Left ventricle myocardium inferior (tissue), 1 donor: ENCODE results near the gene CYBB. TPM values are rescaled to one million over a fixed set of nuclear protein-coding genes. Genes with fewer than 3 reads are reported as not detected.

Source experiments
- DNase-seq: peaks from one replicate; pipeline ENCODE4 v3.0.0-alpha.2; 2020
- H3K27ac ChIP-seq: fragments of 200-600 bp; replicated peaks from 2 replicates; pipeline ENCODE4 v1.8.0; 2021
- H3K27me3 ChIP-seq: fragments of 200-600 bp; 2 replicates; pipeline ENCODE4 v1.8.0; 2021; ENCODE audit warnings: low read depth
- H3K36me3 ChIP-seq: fragments of 200-600 bp; 2 replicates; pipeline ENCODE4 v1.8.0; 2021
- H3K4me1 ChIP-seq: fragments of 200-600 bp; 2 replicates; pipeline ENCODE4 v1.8.0; 2021
- H3K4me3 ChIP-seq: fragments of 200-600 bp; 2 replicates; pipeline ENCODE4 v1.8.0; 2021; ENCODE audit warnings: mild to moderate bottlenecking, moderate library complexity
- H3K9me3 ChIP-seq: fragments of 200-600 bp; replicated peaks from 2 replicates; pipeline ENCODE4 v1.8.0; 2021
- CTCF ChIP-seq: fragments of 200-600 bp; IDR thresholded peaks from 2 replicates; pipeline ENCODE4 v1.8.0; 2021; ENCODE audit warnings: antibody characterized with exemption, mild to moderate bottlenecking, borderline replicate concordance
- intact Hi-C: fragments of 100-400 bp; cut with micrococcal nuclease; formaldehyde crosslinking; loops from one replicate; pipeline ENCODE4 v1.11.0; 2022
- total RNA-seq: library from RNA; stranded (reverse); fragmentation: NEBNext Ultra II Directional; extraction: Animal tissue kit (Norgen Biotek cat#: 25700); gene quantifications from one replicate; pipeline ENCODE4 v1.2.1, GENCODE V29; 2021
- donor health status: DM: no; HTN: yes; CAD: no; lungs with severe emphysema.

CYBB gene
- total RNA-seq, 1 donor from 2014 or later: 18.7 TPM

DNA sequence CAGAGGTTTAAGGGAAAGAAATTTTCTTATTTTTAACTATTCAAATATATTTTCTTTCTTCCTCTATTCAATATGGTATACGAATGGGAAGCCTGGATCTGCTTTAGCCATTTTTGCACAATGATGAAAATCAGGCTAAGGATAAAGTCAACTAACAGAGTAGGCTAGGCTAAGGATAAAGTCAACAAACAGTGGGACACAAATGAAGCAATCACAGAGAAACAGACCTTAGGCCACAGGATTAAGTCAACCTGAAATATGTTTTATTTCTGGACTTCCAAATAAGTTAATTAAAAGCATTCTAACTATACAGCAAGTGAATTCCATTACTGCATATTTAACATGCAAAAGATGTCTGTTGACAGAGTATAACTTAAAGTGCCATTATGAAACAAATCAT is 50.5 kb downstream of the CYBB start:
- H3K9me3 ChIP-seq: no peaks in the 10 kb centered on the region
- no peak for DNase-seq
- H3K4me3 ChIP-seq: no peak overlapping the region
- intact Hi-C loops: no loop called here
- no peak overlapping the region for H3K27ac ChIP-seq
- no peaks in the 10 kb centered on the region for H3K27me3 ChIP-seq
- no peaks in the 10 kb centered on the region for H3K4me1 ChIP-seq
- no peak for TF ChIP-seq CTCF
- H3K36me3 ChIP-seq: no peaks in the 10 kb centered on the region

DNA sequence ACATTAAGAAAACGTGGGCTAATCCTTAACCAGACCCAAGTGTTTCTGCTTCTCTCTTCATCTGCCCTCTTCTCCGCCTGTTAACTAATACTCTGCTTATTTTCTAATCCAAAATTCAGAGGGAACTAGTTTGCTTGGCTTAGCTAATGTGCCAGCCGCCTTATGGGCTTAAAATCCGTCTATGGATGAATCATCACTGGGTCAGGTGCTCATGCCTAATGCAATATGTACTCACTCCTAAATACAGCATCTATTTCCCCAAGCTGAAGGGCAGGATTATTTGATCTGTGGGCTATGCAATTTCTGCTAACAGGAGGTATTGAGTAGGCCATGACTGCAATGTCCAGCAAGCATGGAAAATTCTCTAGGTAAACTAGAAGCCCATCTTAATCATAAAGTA is 55.1 kb downstream of the CYBB start:
- no peak for TF ChIP-seq CTCF

DNA sequence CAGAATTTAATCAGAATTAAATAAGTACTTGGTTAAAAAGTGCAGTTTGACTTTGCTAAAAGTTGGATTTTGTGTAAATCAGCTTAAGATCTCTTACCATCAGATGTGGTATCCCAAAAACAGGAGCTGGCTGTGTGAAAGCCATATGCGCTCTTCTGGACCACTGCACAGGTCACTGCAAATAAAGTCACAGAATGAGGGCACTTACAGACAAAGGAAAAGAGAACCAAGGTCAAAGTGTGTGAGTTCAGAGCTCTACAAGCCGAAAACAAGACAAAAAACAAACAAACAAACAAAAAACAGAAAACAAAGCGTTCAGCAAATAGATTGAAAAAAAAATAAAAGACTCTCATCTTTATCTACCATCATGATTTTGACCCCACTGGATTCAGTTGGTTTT is 61.1 kb downstream of the CYBB start:
- no peak overlapping the region for H3K4me3 ChIP-seq
- intact Hi-C loops: no loop called here
- no peak for TF ChIP-seq CTCF

More for the DNA sequence above, 55.1 kb downstream of the CYBB start:
- Histone ChIP-seq H3K9me3 (no peaks in the 10 kb centered on the region), H3K4me1 (no peaks in the 10 kb centered on the region), H3K4me3 (no peak overlapping the region), H3K27me3 (no peaks in the 10 kb centered on the region), H3K36me3 (no peaks in the 10 kb centered on the region), H3K27ac (no peak overlapping the region)
- no peak for DNase-seq
- intact Hi-C loops: no loop called here

GRCh38 chrX:37844622-37845021 is 64.8 kb downstream of the CYBB start:
- intact Hi-C loops: no loop called here
- DNase-seq: no peak
- Histone ChIP-seq H3K9me3 (no peaks in the 10 kb centered on the region), H3K27me3 (no peaks in the 10 kb centered on the region), H3K4me1 (peaks cover 13% of the 10 kb centered on the region), H3K27ac (no peak overlapping the region), H3K36me3 (peaks cover 2% of the 10 kb centered on the region), H3K4me3 (no peak overlapping the region)
- TF ChIP-seq CTCF: no peak

More for the DNA sequence above, 61.1 kb downstream of the CYBB start:
- no peak for DNase-seq
- no peaks in the 10 kb centered on the region for H3K27me3 ChIP-seq
- no peaks in the 10 kb centered on the region for H3K9me3 ChIP-seq
- peaks cover 7% of the 10 kb centered on the region for H3K4me1 ChIP-seq
- no peak overlapping the region for H3K27ac ChIP-seq
- H3K36me3 ChIP-seq: peaks cover 2% of the 10 kb centered on the region

- Histone ChIP-seq H3K9me3 (no peaks in the 10 kb centered on the region), H3K4me3 (peak overlapping the region; percentile 81), H3K27ac (no peak overlapping the region), H3K27me3 (no peaks in the 10 kb centered on the region), H3K36me3 (no peaks in the 10 kb centered on the region), H3K4me1 (peaks cover 13% of the 10 kb centered on the region)
- intact Hi-C loops: no loop called here
- TF ChIP-seq CTCF: no peak
- DNase-seq: no peak
Measured at GRCh38 chrX:37846141-37846540, 66.3 kb downstream of the CYBB start.

DNA sequence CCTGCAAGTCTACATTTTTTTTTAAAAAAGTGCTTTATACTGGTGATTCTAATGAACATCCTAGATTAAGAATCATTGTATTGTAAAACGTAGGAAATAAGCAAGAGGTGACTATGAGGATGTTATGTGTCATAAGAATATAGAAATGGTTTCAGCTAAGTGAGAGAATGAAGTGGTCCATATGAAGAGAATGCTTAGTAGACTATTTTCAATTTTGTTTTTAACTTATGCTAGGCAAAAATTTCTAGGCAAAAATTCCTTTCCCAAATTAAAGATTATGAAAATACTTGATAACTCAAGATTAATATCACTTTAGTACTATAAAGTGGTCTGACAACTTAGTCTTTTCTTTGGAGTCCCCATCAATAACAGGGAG is 66.7 kb downstream of the CYBB start:
- H3K4me1 ChIP-seq: peaks cover 13% of the 10 kb centered on the region
- H3K36me3 ChIP-seq: no peaks in the 10 kb centered on the region
- peak overlapping the region; percentile 81 for H3K4me3 ChIP-seq
- TF ChIP-seq CTCF: no peak
- H3K27ac ChIP-seq: peak overlapping the region; percentile 84
- no peaks in the 10 kb centered on the region for H3K9me3 ChIP-seq
- H3K27me3 ChIP-seq: no peaks in the 10 kb centered on the region
- no peak for DNase-seq
- intact Hi-C loops: no loop called here
